Naive B cell (primary cell): Measurements from ENCODE around the gene NCBP1. TPM values are rescaled to one million over a fixed set of nuclear protein-coding genes. Genes with fewer than 3 reads are reported as not detected.
"Not testable (repeated sequence)": the region's sequence is repeated elsewhere in the genome, so short reads cannot be mapped to it uniquely, and the experiment has no call there.

ENCODE experiments used
- ATAC-seq, 2 donors: fragments of 150-1000 bp; cut with Tn5 transposase; 2 replicates each; pipeline ENCODE4 v1.10.0; 2021; ENCODE audit warnings: low read depth in 2 of 2, mild to moderate bottlenecking in 2 of 2, moderate library complexity in 2 of 2
- DNase-seq: peaks from one replicate; pipeline ENCODE4 v3.0.0; 2022
- H3K27ac Mint-ChIP-seq, 6 donors: one replicate each; pipeline ENCODE4 v1.8.0; 2020 to 2022; ENCODE audit warnings: mild to moderate bottlenecking in 6 of 6, mixed read lengths in 6 of 6, moderate library complexity in 5 of 6, inconsistent platforms in 2 of 6
- H3K27me3 Mint-ChIP-seq, 3 donors: one replicate each; pipeline ENCODE4 v1.8.0; 2021 to 2022; ENCODE audit warnings: mixed read lengths in 3 of 3, mild to moderate bottlenecking in 1 of 3
- H3K36me3 Mint-ChIP-seq, 2 donors: one replicate each; pipeline ENCODE4 v1.8.0; 2020 to 2022; ENCODE audit warnings: mixed read lengths in 2 of 2, inconsistent platforms in 1 of 2, mild to moderate bottlenecking in 1 of 2
- H3K4me1 Mint-ChIP-seq, 3 donors: one replicate each; pipeline ENCODE4 v1.8.0; 2020 to 2022; ENCODE audit warnings: mixed read lengths in 3 of 3, inconsistent platforms in 1 of 3, mild to moderate bottlenecking in 1 of 3, moderate library complexity in 1 of 3
- H3K4me3 Mint-ChIP-seq, 8 donors: one replicate each; pipeline ENCODE4 v1.8.0; 2020 to 2022; ENCODE audit warnings: mild to moderate bottlenecking in 8 of 8, mixed read lengths in 8 of 8, moderate library complexity in 8 of 8, inconsistent platforms in 2 of 8
- H3K9me3 Mint-ChIP-seq, 7 donors: one replicate each; pipeline ENCODE4 v1.8.0; 2020 to 2022; ENCODE audit warnings: mixed read lengths in 7 of 7, mild to moderate bottlenecking in 5 of 7, inconsistent platforms in 2 of 7, moderate library complexity in 1 of 7
- polyA plus RNA-seq, 6 donors: library from polyadenylated mRNA; unstranded; fragments of 300-500 nt; fragmentation: Illumina TruSeq; gene quantifications; one replicate each; pipeline ENCODE4 v1.2.3, GENCODE V29; 2021; ENCODE audit warnings: low read depth in 6 of 6

NCBP1 gene
- polyA plus RNA-seq, 6 donors from 2014 or later: 10.5 to 24.6 (median 16.2) TPM

- peak overlapping the region; percentile 85 to 96 (median 90) for H3K27ac Mint-ChIP-seq
- H3K4me1 Mint-ChIP-seq: peaks cover 41 to 64% (median 52%) of the 10 kb centered on the region in 3 donors
- H3K9me3 Mint-ChIP-seq: peaks cover 0 to 3% (median 0%) of the 10 kb centered on the region in 7 donors
- DNase-seq (no peak), ATAC-seq (no peak)
- peaks cover 10 to 29% (median 18%) of the 10 kb centered on the region in 3 donors for H3K27me3 Mint-ChIP-seq
- H3K4me3 Mint-ChIP-seq: peak overlapping the region; percentile 41 to 96 (median 92)
- peaks cover 0 to 3% of the 10 kb centered on the region in 2 donors for H3K36me3 Mint-ChIP-seq
Measured at GRCh38 chr9:97697837-97698236, 64.2 kb downstream of the NCBP1 start.

DNA sequence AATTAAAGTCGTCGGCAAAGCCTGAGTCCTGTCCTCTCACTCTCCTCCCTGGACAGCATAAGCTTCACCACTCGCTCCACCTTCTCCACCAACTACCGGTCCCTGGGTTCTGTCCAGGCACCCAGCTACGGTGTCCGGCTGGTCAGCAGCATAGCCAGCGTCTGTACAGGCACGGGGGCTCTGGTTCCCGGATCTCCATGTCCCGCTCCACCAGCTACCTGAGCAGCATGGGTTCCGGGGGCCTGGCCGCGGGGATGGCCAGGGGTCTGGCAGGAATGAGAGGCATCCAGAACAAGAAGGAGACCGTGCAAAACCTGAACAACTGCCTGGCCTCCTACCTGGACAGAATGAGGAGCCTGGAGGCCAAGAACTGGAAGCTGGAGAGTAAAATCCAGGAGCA is 65.2 kb downstream of the NCBP1 start:
- Mint-ChIP-seq H3K27ac (peak overlapping the region in 2 of 6 donors; percentile 2 to 90), H3K9me3 (peaks cover 0 to 3% (median 0%) of the 10 kb centered on the region in 7 donors), H3K4me1 (peaks cover 37 to 55% (median 47%) of the 10 kb centered on the region in 3 donors), H3K27me3 (peaks cover 10 to 34% (median 18%) of the 10 kb centered on the region in 3 donors), H3K36me3 (no peaks in the 10 kb centered on the region), H3K4me3 (peak overlapping the region in 6 of 8 donors; percentile 56 to 89 (median 74))
- ATAC-seq (no peak), DNase-seq (no peak)

- not testable (repeated sequence) for H3K9me3 Mint-ChIP-seq, H3K36me3 Mint-ChIP-seq, ATAC-seq
- Mint-ChIP-seq H3K27ac (peak overlapping the region; percentile 2 to 84 (median 78)), H3K4me1 (peaks cover 37 to 51% (median 43%) of the 10 kb centered on the region in 3 donors), H3K27me3 (peaks cover 10 to 35% (median 18%) of the 10 kb centered on the region in 3 donors), H3K4me3 (peak overlapping the region; percentile 56 to 89 (median 80))
- peak; percentile 27 for DNase-seq
Measured at GRCh38 chr9:97699281-97699680, 65.7 kb downstream of the NCBP1 start.

GRCh38 chr9:97699824-97700223 is 66.2 kb downstream of the NCBP1 start:
- H3K9me3 Mint-ChIP-seq, ATAC-seq, H3K36me3 Mint-ChIP-seq, DNase-seq: not testable (repeated sequence)
- peak overlapping the region in 4 of 6 donors; percentile 2 to 84 (median 64) for H3K27ac Mint-ChIP-seq
- peaks cover 10 to 35% (median 18%) of the 10 kb centered on the region in 3 donors for H3K27me3 Mint-ChIP-seq
- peak overlapping the region; percentile 56 to 89 (median 80) for H3K4me3 Mint-ChIP-seq
- H3K4me1 Mint-ChIP-seq: peaks cover 35 to 46% (median 38%) of the 10 kb centered on the region in 3 donors

DNA sequence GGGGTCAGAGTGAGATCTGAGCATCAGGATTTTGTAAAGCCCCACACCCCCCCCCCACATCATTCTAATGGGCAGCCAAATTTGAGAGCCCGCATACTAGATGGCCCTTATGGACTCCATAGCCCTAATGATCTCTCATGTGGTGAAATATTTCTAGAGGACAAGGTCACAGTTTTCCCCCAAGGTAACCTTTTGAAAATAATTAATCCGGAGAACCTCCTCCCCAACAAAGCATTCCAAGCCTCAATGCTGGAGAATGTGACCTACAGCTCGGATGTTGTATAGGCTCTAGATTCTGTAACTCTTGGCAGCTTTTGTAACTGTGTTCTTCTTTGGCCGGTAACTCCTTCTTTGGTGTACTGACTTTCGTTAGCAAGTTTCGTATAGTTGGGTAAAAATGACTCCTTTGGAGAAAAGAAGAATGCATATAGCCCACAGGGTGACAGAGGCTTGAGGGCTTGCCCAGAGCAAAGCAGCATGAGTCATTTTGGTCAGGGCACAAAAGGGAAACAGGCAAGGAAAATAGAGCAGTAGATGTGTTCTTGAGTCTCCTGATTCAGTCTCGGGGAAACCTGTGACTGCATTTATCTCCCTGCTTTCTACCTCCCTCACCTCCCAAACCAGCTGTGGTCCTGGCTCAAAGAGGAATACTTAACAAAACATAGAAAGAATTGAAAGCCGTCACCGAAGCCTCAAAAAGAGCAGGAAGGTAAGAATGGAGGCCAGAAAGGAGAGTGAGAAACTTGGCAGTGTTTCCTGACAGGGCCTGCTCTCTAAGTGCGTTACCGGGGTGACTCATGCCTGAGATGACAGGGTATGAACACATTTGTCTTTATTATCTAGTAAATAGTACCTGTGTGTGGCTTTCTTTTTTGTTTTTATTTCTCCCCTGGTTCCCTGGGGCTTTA is 70.1 kb downstream of the NCBP1 start:
- no peak overlapping the region for H3K4me3 Mint-ChIP-seq
- H3K27me3 Mint-ChIP-seq: peaks cover 25 to 56% (median 43%) of the 10 kb centered on the region in 3 donors
- no peak overlapping the region for H3K27ac Mint-ChIP-seq
- peaks cover 0 to 3% (median 0%) of the 10 kb centered on the region in 7 donors for H3K9me3 Mint-ChIP-seq
- peaks cover 13 to 22% (median 15%) of the 10 kb centered on the region in 3 donors for H3K4me1 Mint-ChIP-seq
- H3K36me3 Mint-ChIP-seq: no peaks in the 10 kb centered on the region
- ATAC-seq (no peak), DNase-seq (no peak)

DNA sequence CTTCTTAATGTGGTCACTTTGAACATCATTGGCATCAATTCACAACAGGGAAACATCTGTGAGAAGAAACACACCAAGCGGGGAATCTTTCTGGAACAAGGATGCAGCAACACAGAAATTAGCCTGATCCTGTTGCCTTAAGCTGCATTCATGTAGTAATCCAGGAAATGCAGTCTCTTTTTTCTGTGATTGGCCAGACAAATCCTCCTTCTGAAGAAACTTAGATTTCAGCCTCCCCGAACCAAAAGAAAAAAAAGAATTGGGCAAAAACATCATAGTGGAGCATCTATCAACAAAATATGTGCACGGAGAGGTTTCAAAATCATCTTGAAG is 70.7 kb downstream of the NCBP1 start:
- DNase-seq (no peak), ATAC-seq (no peak)
- peaks cover 7 to 18% (median 9%) of the 10 kb centered on the region in 3 donors for H3K4me1 Mint-ChIP-seq
- H3K27ac Mint-ChIP-seq: no peak overlapping the region
- H3K36me3 Mint-ChIP-seq: no peaks in the 10 kb centered on the region
- H3K4me3 Mint-ChIP-seq: no peak overlapping the region
- peaks cover 25 to 58% (median 46%) of the 10 kb centered on the region in 3 donors for H3K27me3 Mint-ChIP-seq
- peaks cover 0 to 3% (median 0%) of the 10 kb centered on the region in 7 donors for H3K9me3 Mint-ChIP-seq

- no peak overlapping the region for H3K4me3 Mint-ChIP-seq
- peaks cover 21 to 54% (median 48%) of the 10 kb centered on the region in 3 donors for H3K27me3 Mint-ChIP-seq
- ATAC-seq (no peak), DNase-seq (no peak)
- H3K36me3 Mint-ChIP-seq: no peaks in the 10 kb centered on the region
- H3K27ac Mint-ChIP-seq: no peak overlapping the region
- peaks cover 0 to 3% (median 0%) of the 10 kb centered on the region in 7 donors for H3K9me3 Mint-ChIP-seq
- peaks cover 2 to 13% (median 4%) of the 10 kb centered on the region in 3 donors for H3K4me1 Mint-ChIP-seq
Measured at GRCh38 chr9:97704851-97705250, 71.2 kb downstream of the NCBP1 start.

- Mint-ChIP-seq H3K4me3 (no peak overlapping the region), H3K27ac (peak overlapping the region in 1 of 6 donors; percentile 6), H3K4me1 (peaks cover 0 to 10% (median 3%) of the 10 kb centered on the region in 3 donors), H3K27me3 (peaks cover 24 to 54% (median 54%) of the 10 kb centered on the region in 3 donors), H3K36me3 (no peaks in the 10 kb centered on the region), H3K9me3 (peaks cover 0 to 3% (median 0%) of the 10 kb centered on the region in 7 donors)
- no peak for DNase-seq
- peak; percentile 41 to 52 for ATAC-seq
Measured at GRCh38 chr9:97705354-97705950, 71.8 kb downstream of the NCBP1 start.

DNA sequence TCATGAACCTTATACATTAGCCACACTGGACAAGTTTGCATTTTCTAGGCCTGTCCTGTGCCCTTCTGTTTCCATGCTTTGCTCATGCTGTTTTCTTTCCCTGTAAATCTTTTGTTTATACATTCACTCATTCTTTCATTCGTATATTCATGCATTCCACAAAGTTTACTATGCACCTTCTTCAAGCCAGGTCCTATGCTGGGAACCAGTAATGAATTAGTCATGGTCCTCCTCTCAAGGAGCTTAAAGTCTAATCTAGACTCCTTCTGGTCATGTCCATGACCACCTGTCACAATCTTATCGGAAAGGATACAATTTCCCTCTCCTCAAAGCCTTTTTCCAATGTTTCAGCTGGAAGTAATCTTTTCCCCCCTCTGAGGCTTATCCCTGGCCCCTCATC is 72.6 kb downstream of the NCBP1 start:
- no peak overlapping the region for H3K4me3 Mint-ChIP-seq
- H3K4me1 Mint-ChIP-seq: peaks cover under 1 to 17% (median 8%) of the 10 kb centered on the region in 3 donors
- DNase-seq (no peak), ATAC-seq (no peak)
- no peak overlapping the region for H3K27ac Mint-ChIP-seq
- no peaks in the 10 kb centered on the region for H3K36me3 Mint-ChIP-seq
- H3K27me3 Mint-ChIP-seq: peaks cover 29 to 56% (median 55%) of the 10 kb centered on the region in 3 donors
- peaks cover 0 to 2% (median 0%) of the 10 kb centered on the region in 7 donors for H3K9me3 Mint-ChIP-seq

DNA sequence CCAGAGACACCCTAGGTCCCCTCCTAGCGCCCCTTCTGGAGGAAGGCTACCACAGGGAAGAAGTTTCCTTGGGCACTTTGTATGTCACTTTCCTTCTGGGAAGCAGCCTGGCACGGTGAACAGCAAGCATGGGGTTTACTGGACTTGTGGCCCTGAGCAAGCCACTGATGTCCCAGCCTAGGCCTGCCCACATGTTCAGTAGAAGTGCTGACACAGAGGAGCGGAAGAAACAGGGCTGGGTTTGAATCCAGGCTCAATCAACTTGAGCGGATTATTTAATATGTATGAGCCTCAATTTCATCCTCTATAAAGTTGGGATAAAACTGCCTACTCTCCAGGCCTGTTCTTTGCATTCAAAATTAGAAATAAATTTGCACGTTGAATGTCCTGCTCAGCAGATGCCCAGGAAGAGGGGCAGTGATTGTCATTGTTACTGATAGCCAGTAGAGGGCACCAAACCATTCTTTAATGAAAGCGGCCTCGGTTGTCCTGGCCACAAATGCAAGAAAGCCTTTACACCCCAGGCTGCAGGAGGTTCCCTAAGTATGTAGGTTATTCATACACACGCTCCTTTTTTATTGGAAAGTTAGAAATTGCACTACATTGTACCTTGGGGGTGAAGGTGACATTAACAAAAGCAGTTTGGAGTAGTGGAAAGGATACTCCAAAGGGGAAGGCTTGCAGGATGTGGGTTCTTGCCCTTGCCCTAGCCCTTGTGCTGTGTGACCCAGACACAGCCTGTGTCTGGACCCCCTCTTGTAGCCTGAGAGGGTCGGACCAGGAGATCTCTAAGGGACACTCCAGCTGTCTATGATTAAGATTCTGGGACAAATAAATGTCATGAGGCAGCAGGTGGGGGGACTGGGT is 77.0 kb downstream of the NCBP1 start:
- DNase-seq: peak; percentile 53
- Mint-ChIP-seq H3K9me3 (no peaks in the 10 kb centered on the region), H3K27me3 (peaks cover 25 to 62% (median 49%) of the 10 kb centered on the region in 3 donors), H3K4me3 (peak overlapping the region in 1 of 8 donors; percentile 69), H3K4me1 (peaks cover 0 to 11% (median 8%) of the 10 kb centered on the region in 3 donors), H3K27ac (no peak overlapping the region), H3K36me3 (no peaks in the 10 kb centered on the region)
- ATAC-seq: peak; percentile 85 to 91

DNA sequence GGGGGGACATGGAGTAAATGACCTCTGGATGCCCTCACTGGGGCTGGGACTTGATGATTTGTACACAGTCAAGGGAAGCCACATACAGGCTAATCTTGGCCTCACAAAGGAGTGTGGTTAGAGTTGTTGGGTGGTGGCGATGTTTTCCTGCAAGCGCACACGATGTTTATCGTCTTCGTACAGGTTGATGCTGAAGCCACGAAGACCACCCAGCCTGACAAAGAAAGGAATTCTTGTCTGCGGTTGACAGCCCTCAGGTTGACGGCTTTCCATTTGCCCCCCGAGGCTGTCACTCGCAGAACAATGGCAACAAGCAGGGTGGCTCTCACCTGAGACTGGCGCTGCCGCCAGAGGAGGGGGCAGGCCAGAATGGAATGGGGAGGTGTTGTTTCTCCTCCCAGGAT is 77.6 kb downstream of the NCBP1 start:
- ATAC-seq: no peak
- H3K36me3 Mint-ChIP-seq: no peaks in the 10 kb centered on the region
- peaks cover 0 to 8% (median 8%) of the 10 kb centered on the region in 3 donors for H3K4me1 Mint-ChIP-seq
- H3K4me3 Mint-ChIP-seq: no peak overlapping the region
- DNase-seq: no peak
- no peaks in the 10 kb centered on the region for H3K9me3 Mint-ChIP-seq
- H3K27me3 Mint-ChIP-seq: peaks cover 22 to 61% (median 47%) of the 10 kb centered on the region in 3 donors
- peak overlapping the region in 1 of 6 donors; percentile 42 for H3K27ac Mint-ChIP-seq

GRCh38 chr9:97714435-97714834 is 80.8 kb downstream of the NCBP1 start:
- Mint-ChIP-seq H3K4me1 (peaks cover 0 to 8% (median 8%) of the 10 kb centered on the region in 3 donors), H3K36me3 (peaks cover 0 to 6% of the 10 kb centered on the region in 2 donors), H3K27me3 (peaks cover 20 to 49% (median 34%) of the 10 kb centered on the region in 3 donors), H3K4me3 (no peak overlapping the region), H3K27ac (no peak overlapping the region), H3K9me3 (peaks cover 0 to 4% (median 0%) of the 10 kb centered on the region in 7 donors)
- ATAC-seq (no peak), DNase-seq (no peak)
